NCI-H2171 (cell line): ENCODE results near the gene PKD1L1.
"Not testable (repeated sequence)": the region's sequence is repeated elsewhere in the genome, so short reads cannot be mapped to it uniquely, and the experiment has no call there.

Source experiments
- DNase-seq: peaks from one replicate; lab custom pipeline; 2025; lab: John Stamatoyannopoulos, UW

PKD1L1 gene

DNA sequence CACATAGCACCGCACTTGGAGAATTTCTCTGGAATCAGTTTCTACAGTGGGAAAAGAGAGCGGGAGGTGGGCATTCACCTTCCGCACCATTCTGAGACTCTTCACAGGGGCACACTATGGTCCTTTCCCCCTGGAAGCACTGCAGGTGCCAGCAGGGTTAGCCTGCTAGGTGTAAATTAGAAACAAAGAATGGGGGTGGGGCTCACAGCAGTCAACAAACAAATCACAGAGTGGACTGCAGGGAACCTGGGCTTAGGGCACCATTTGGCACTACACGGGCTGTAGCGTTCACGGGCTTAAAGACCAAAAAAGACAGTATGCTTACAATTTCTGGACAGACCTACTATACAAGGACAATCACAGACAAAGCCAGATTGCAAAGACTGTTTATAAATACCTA is 8.0 kb upstream of the PKD1L1 start:
- no peak for DNase-seq

- no peak for DNase-seq
Observed at GRCh38 chr7:47954231-47954911, 6.1 kb upstream of the PKD1L1 start.

DNA sequence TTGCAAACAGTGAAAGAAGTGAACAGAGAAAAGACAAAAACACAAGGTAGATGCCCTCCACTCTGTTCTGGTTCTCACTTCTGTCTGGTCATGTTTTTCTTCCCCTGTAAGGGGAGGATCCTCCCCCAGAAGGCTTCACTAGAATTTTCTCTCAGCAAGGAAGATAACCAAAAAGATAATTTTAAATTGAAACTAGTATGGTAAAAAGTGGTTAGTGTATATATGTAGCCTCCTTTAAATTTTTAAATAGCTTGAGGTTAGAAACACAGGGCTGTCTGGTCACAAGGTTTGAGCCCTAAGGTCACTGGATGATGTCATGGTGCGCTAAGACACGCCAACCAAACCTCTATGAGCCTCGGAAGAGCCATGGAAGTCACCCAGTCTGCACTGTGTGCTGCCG is 5.6 kb upstream of the PKD1L1 start:
- DNase-seq = no peak

GRCh38 chr7:47952224-47952623 is 4.0 kb upstream of the PKD1L1 start:
- DNase-seq = no peak

GRCh38 chr7:47951374-47951773 is 3.1 kb upstream of the PKD1L1 start:
- no peak for DNase-seq

DNA sequence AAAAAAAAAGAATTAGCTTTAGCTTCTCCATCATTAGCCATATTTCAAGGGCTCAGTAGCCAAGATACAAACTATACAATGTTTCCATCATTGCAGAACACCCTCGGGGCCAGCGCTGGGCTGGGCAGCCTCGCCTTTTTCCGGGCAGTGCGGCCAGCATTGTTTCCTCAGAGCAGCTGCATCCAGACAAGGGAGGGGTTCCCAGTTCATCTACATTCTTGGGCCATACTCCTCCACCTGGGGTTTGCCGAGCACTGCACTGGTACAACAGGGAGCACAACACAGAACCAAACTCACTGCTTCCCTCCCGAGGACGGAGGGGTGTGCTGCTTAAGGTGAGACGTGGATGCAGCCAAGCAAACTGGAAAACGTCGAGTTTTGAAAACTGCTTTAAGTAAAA is 2.4 kb upstream of the PKD1L1 start:
- DNase-seq = no peak

DNA sequence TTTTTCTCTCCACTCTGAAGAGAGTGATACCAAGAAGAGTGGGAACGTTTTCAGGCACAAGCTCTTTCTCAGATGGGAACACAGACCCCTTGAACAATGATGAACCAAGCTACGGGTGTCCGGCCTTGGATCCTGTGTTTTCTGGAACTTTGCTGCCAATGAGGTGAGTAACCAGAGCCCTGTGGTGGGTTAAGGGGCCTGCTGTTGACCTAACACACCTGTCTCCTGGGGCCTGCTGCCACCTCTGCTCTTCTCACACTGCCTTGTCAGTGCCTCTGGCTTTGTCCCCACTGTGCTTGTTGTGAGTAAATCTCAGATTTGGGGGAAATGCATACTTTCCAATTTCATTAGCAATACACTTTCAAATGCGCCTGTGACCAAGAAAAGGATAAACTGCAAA is 1.4 kb upstream of the PKD1L1 start:
- DNase-seq = no peak

DNA sequence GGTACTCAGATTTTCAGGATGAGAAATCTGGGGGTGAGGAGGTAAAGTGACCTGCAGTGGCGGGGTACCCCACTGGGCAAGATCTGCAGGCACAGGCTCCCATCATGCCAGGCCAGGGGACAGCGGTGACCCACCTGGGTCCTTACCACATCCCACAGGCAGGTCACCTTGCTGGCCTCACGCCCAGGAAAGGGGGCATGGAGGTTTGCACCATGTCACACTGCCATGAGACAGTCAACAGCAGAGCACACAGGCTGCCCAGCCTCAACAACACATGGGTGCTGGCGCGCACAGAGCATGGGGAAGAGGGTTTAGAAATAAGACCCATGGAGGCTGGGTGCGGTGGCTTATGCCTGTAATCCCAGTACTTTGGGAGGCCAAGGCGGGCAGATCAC is 914 bp downstream of the PKD1L1 start:
- DNase-seq = no peak

- no peak for DNase-seq
Observed at GRCh38 chr7:47946581-47947354, 1.5 kb downstream of the PKD1L1 start.

- peak; percentile 58 for DNase-seq
Observed at GRCh38 chr7:47945261-47946015, 2.8 kb downstream of the PKD1L1 start.

GRCh38 chr7:47944536-47945260 is 3.6 kb downstream of the PKD1L1 start:
- DNase-seq = no peak

DNA sequence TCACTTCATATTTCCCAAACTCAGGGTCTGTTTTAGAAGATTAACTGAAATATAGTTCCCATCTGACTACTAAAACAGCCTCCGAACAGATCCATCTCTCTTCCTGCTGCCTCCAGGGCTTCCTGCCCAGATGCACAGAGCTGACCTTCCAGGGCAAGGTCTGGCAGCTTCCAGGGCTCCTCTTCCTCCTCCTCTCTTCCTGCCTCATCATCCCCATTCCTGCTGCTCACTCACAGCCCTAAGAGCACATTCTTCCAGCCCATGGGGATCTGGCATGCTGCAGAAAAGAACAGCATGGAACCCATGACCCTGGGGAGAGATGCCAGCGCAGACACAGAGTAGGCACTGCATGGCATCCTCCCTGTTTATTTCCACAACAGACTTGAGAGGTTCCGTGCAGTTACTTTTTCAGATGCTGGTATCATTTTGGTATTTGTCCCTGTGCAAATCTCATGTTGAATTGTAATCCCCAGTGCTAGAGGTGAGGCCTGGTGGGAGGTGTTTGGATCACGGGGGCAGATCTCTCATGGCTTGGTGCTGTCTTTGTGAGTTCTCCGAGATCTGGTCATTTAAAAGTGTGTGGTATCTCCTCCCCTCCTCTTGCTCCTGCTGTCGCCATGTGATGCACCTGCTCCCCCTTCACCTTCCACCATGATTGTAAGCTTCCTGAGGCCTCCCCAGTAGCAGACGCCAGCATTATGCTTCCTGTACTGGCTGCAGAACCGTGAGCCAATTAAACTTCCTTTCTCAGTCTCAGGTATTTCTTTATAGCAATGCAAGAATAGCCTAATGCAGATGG is 4.4 kb downstream of the PKD1L1 start:
- no peak for DNase-seq

- not testable (repeated sequence) for DNase-seq
Observed at GRCh38 chr7:47942651-47943050, 5.6 kb downstream of the PKD1L1 start.

DNA sequence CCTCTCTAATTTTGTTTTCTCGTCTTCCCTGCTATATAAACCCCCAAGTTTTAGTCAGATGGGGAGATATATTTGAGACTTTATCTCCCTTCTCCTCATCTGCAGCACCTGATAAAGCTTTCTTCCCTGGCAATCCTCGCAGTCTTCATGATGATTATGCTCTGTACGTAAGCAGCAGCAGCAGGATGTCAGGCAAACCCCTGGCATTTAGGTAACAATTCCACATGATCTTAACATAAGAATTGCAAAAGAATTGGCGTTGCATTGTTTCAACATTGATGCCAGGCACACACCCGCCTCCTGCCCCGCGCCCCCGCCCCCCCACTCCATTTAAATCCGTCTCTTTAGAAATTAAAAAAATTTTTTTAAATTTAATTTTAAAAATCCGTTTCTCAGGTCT is 6.1 kb downstream of the PKD1L1 start:
- DNase-seq = no peak

DNA sequence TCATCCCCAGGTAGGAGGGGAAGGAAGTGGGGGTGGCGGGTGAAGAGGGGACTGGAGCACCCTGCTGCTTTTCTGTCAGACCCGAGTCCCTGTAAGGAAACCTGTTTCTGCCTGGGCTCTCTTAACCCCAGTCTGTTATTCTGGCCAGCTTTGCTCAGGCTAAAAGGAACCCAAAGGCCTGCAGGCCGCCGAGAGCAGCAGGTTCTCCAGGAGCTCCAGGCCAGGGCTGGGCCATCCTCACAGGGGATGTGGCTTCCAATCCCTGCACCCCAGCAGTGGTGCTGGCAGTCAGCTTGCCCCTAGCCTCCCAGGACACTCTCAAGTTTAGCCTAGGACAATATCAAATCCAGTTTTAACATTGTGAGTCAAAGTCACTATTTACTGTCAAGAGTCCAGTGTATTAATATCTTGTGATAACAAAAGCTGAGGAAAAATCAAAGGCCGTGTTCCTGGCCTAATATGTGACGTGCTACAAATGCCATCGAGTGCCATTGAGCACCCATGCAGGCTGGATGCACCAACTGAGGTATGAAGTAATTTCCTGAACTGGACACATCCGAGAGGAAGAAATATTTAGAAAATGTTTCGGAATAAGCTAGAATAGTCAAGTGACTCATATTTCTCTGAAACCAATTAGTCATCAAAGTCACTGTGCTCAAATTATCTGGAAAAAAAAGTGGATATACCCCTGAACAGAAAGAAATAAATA is 7.0 kb downstream of the PKD1L1 start:
- no peak for DNase-seq

DNA sequence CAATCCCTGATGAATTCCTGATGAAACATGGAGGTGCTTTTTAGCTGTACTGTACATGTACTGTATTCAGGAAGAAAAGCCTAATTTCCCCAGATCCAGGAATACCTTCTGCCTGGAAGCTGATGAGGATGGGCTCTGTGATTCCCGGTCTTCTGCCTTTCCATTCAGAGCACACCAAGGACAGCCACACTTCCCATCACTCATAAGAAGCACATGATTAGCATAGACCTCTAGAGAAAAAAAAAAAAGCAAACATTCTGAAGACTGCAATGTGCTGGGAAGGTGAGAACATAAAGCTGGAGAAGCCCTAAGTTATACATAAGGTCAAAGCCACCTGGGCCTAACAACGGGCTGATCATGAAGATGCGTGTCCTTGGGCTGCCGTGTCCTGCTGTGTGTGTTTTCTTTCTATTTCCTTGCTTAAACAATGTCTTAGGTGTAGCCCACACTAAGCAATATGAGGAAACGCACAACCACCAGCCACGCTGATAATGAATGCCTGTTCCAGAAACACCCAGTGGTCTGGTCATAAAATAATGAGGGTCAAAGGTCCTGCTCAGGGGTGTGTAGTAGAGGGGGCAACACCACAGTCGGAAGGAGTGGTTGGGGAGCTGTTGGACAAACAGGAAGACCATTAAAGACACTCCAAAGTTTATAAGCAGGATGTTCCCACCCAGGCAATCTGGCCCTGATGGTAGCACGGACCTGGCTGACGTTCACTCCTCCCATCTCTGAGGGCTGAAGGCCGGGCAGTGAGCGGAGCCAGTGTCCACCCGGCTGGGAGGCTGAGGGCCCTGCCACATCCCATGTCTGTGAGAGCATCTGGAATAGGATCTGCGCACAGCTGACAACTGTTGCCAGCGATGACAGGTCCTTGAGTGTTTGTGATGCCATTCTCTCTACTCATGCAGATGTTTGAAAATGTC is 7.9 kb downstream of the PKD1L1 start:
- DNase-seq = no peak

GRCh38 chr7:47939425-47940036 is 8.7 kb downstream of the PKD1L1 start:
- DNase-seq = no peak

DNA sequence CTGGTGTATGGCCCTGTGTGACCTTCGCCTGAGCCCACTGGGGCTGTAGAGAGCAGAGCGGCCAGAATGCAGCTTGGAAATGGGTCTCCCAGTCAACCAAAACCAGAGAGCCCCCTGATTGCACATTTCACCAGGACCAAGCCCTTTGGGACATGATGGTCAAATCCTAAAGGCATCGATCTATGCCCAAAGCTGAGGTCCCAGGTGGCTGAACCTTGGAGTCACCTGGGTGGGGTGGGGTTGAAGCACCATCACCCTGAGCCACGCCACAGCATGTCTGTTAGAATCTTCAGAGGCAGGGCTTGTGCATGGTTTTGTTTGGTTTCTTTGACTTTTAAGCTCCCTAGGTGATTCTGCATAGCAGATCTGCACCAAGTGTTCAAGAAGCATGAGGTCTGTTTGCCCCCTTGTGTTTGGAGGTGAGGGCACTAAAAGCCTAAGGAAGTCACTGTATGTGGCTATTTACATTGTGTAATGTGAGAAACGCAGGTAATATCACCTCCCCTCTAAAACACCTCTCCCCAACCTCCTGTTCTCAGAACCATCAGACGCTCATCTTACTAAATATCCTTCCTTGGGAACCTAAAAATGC is 9.6 kb downstream of the PKD1L1 start:
- DNase-seq = no peak
